PC-3 (cell line): ENCODE results near the gene PRKAR1A.

ENCODE experiments used
- CTCF ChIP-seq: fragments of 300-600 bp; sonication (generic); conservative IDR thresholded peaks from 2 replicates; pipeline ENCODE4 v1.5.1; 2017; ENCODE audit warnings: antibody characterized with exemption, low read depth, mild to moderate bottlenecking, low read length
- EZH2phosphoT487 ChIP-seq: fragments of 300-600 bp; sonication (generic); IDR thresholded peaks from 2 replicates; pipeline ENCODE4 v1.6.1; 2018; ENCODE audit warnings: mild to moderate bottlenecking, antibody characterized with exemption, low read length, borderline replicate concordance

DNA sequence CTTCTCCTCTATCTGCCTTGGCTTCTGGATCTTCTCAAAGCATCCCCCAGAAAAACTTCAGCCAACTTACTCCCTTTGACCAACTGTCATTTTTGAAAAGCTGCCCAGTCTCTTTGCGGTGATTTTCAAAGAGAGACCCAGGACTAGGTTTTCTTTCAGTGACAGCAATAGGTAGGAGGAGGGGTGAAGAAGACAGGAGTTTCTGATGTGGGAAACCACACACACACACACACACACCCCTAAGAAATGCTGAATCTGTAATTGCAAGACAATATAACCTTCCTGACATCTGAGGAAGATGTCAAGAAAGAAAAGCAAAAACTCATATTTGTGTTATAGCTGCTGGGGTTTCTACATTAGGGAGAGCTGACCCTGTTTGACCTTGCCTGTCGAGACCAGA is 83.8 kb downstream of the PRKAR1A start:
- TF ChIP-seq CTCF (no peak), EZH2phosphoT487 (no peak)
